HCT116 (cell line): ENCODE results near the gene APC2. TPM values are rescaled to one million over a fixed set of nuclear protein-coding genes. Genes with fewer than 3 reads are reported as not detected.

Source experiments
- ATAC-seq: fragments of 200-7000 bp; cut with Tn5 transposase; 2 replicates; pipeline ENCODE4 v1.9.1; 2020; ENCODE audit warnings: mild to moderate bottlenecking, moderate library complexity
- BruUV-seq: library from RNA; stranded (reverse); fragments of 400-500 nt; replicated peaks from 2 replicates; lab custom pipeline; 2021; lab: Mats Ljungman, UMichigan
- CTCF ChIA-PET: fragments of 300-600 bp; sonication (Branson Sonifier 250); formaldehyde crosslinking; loops from one replicate; lab custom pipeline; 2021; ENCODE audit warnings: antibody characterized with exemption; lab: Charles Lee
- POLR2A ChIA-PET: fragments of 300-600, 350-600 bp; sonication (Branson Sonifier 250); formaldehyde crosslinking; loops from one replicate; lab custom pipeline; 2021; ENCODE audit warnings: antibody characterized with exemption; lab: Charles Lee
- RAD21 ChIA-PET, 2 experiments: fragments of 300-600 bp; sonication (Branson Sonifier 250); formaldehyde crosslinking; loops; one replicate each; lab custom pipeline; 2023; ENCODE audit warnings: low total read pairs in 2 of 2; ENCODE audit not compliant: uncharacterized antibody in 2 of 2, unreplicated experiment in 2 of 2, low non-redundant PET in 1 of 2; lab: Charles Lee
- DNase-seq: peaks from one replicate; pipeline ENCODE4 v3.0.0-alpha.2; 2010; ENCODE audit warnings: low read depth, low spot score
- H2AFZ ChIP-seq: fragments of 200-600 bp; shearing (Covaris generic), sonication (generic); 2 replicates; pipeline ENCODE4 v1.6.1; 2017; ENCODE audit warnings: low read depth, mixed run types, mixed read lengths, antibody characterized with exemption, low read length; ENCODE audit not compliant: poor library complexity, severe bottlenecking
- H3K27ac ChIP-seq: 2 replicates; pipeline ENCODE4 v1.5.1; 2012; ENCODE audit warnings: low read depth, low read length
- H3K27me3 ChIP-seq: fragments of 200-600 bp; sonication (generic); 2 replicates; pipeline ENCODE4 v1.6.1; 2016; ENCODE audit warnings: mixed run types, low read length, mixed read lengths; ENCODE audit not compliant: insufficient read depth
- H3K36me3 ChIP-seq, 2 experiments: fragments of 200-500 bp in 1 of 2; fragments of 200-600 bp in 1 of 2; sonication (Bioruptor generic) in 1 of 2; sonication (generic) in 1 of 2; 2 replicates each; pipeline versions ENCODE4 v1.5.1 to v1.6.1; 2014 to 2016; ENCODE audit warnings: low read length in 2 of 2, inconsistent platforms in 1 of 2, mixed read lengths in 1 of 2, mixed run types in 1 of 2; ENCODE audit not compliant: insufficient read depth in 2 of 2, control insufficient read depth in 1 of 2
- H3K4me1 ChIP-seq, 2 experiments: fragments of 200-600 bp in 1 of 2; sonication (generic) in 1 of 2; 2 replicates each; pipeline versions ENCODE4 v1.5.1 to v1.6.1; 2012 to 2017; ENCODE audit warnings: low read length in 2 of 2, inconsistent platforms in 1 of 2, mild to moderate bottlenecking in 1 of 2, mixed read lengths in 1 of 2, mixed run types in 1 of 2, moderate library complexity in 1 of 2; ENCODE audit not compliant: insufficient read depth in 2 of 2, control insufficient read depth in 1 of 2
- H3K4me2 ChIP-seq: fragments of 200-600 bp; sonication (generic); 2 replicates; pipeline ENCODE4 v1.6.1; 2017; ENCODE audit warnings: mixed run types, low read length, mixed read lengths
- H3K4me3 ChIP-seq, 2 experiments: fragments of 200-600 bp in 1 of 2; sonication (generic) in 1 of 2; replicated peaks in 1 of 2; 2 replicates each; pipeline ENCODE4 v1.5.1; 2011 to 2016; ENCODE audit warnings: low read length in 2 of 2, control low read depth in 1 of 2, low read depth in 1 of 2, mild to moderate bottlenecking in 1 of 2, mixed read lengths in 1 of 2, mixed run types in 1 of 2
- H3K79me2 ChIP-seq: fragments of 200-600 bp; sonication (generic); 2 replicates; pipeline ENCODE4 v1.6.1; 2017; ENCODE audit warnings: mild to moderate bottlenecking, mixed run types, low read length, moderate library complexity, mixed read lengths; ENCODE audit not compliant: insufficient read depth
- H3K9ac ChIP-seq: fragments of 200-600 bp; sonication (generic); 2 replicates; pipeline ENCODE4 v1.6.1; 2016; ENCODE audit warnings: low read length, mixed read lengths
- H3K9me2 ChIP-seq: fragments of 200-600 bp; sonication (generic), shearing (Covaris generic); 2 replicates; pipeline ENCODE4 v1.6.1; 2017; ENCODE audit warnings: mixed run types, mild to moderate bottlenecking, moderate library complexity; ENCODE audit not compliant: insufficient read depth
- H3K9me3 ChIP-seq, 2 experiments: fragments of 200-500 bp in 1 of 2; fragments of 200-600 bp in 1 of 2; sonication (Bioruptor generic) in 1 of 2; sonication (generic) in 1 of 2; 2 replicates each; pipeline ENCODE4 v1.6.1; 2014 to 2017; ENCODE audit warnings: low read length in 2 of 2, mixed read lengths in 2 of 2, inconsistent platforms in 1 of 2, low read depth in 1 of 2, mild to moderate bottlenecking in 1 of 2, mixed run types in 1 of 2, moderate library complexity in 1 of 2; ENCODE audit not compliant: control insufficient read depth in 1 of 2, insufficient read depth in 1 of 2
- H4K20me1 ChIP-seq: fragments of 200-600 bp; sonication (generic), shearing (Covaris generic); 2 replicates; pipeline ENCODE4 v1.6.1; 2017; ENCODE audit warnings: mixed run types, mild to moderate bottlenecking, moderate library complexity; ENCODE audit not compliant: insufficient read depth
- CEBPB ChIP-seq: IDR thresholded peaks from 2 replicates; pipeline ENCODE4 v1.6.1; 2012; ENCODE audit warnings: low read depth
- EZH2 ChIP-seq: fragments of 200-600 bp; sonication (generic); IDR thresholded peaks from 2 replicates; pipeline ENCODE4 v1.6.1; 2017; ENCODE audit warnings: antibody characterized with exemption, mixed run types
- POLR2A ChIP-seq: IDR thresholded peaks from 2 replicates; pipeline ENCODE4 v1.7.0; 2011; ENCODE audit warnings: borderline replicate concordance; ENCODE audit not compliant: insufficient read depth, insufficient read length; ENCODE audit errors: extremely low read depth
- REST ChIP-seq: IDR thresholded peaks from 2 replicates; pipeline ENCODE4 v1.6.1; 2012; ENCODE audit warnings: low read depth
- SP1 ChIP-seq: IDR thresholded peaks from 2 replicates; pipeline ENCODE4 v1.6.1; 2012; ENCODE audit warnings: low read depth
- ZNF274 ChIP-seq: fragments of 200-500 bp; sonication (Bioruptor generic); IDR thresholded peaks from 2 replicates; pipeline ENCODE4 v1.6.1; 2014; ENCODE audit warnings: mild to moderate bottlenecking, low read depth, low read length, inconsistent platforms
- intact Hi-C: fragments of 100-400 bp; cut with micrococcal nuclease; formaldehyde crosslinking; loops from 2 replicates; pipeline ENCODE4 v1.10.0; 2022
- total RNA-seq: library from RNA; stranded (reverse); gene quantifications from one replicate; pipeline ENCODE4 v1.2.1, GENCODE V29; 2021; ENCODE audit not compliant: unreplicated experiment
- TF ChIP-seq, protein P1 (sequence below): IDR thresholded peaks from 2 replicates; pipeline ENCODE4 v1.6.1; 2012
- TF ChIP-seq, protein P2 (sequence below), 3 experiments: fragments of 200-600 bp in 1 of 3; sonication (generic) in 1 of 3; IDR thresholded peaks in 2 of 3; conservative IDR thresholded peaks in 1 of 3; 2 replicates each; pipeline ENCODE4 v1.5.1; 2012 to 2017; ENCODE audit warnings: low read depth in 2 of 3, low read length in 2 of 3, antibody characterized with exemption in 1 of 3, borderline replicate concordance in 1 of 3, control low read depth in 1 of 3, mild to moderate bottlenecking in 1 of 3, mixed read lengths in 1 of 3, mixed run types in 1 of 3, moderate library complexity in 1 of 3; ENCODE audit not compliant: insufficient read depth in 1 of 3

Gene APC2
- total RNA-seq, 1 experiment from 2014 or later, result 1.6 TPM

- Histone ChIP-seq H4K20me1 (no peaks in the 10 kb centered on the region), H3K4me1 (peaks cover 19 to 33% of the 10 kb centered on the region in 2 experiments), H3K27me3 (no peaks in the 10 kb centered on the region), H3K4me2 (peak within 1 kb of the TSS; percentile 98), H3K4me3 (peak within 1 kb of the TSS; percentile 78 to 85), H3K27ac (peak within 1 kb of the TSS; percentile 78), H3K79me2 (peaks cover 7% of the 10 kb centered on the region; the same call in 1 of the 2 replicates), H3K9me2 (no peaks in the 10 kb centered on the region), H3K36me3 (no peaks in the 10 kb centered on the region), H3K9ac (peak within 1 kb of the TSS; percentile 90), H2AFZ (no peak within 1 kb of the TSS), H3K9me3 (no peaks in the 10 kb centered on the region)
- ATAC-seq, result peak; percentile 91
- TF ChIP-seq, protein P1, sequence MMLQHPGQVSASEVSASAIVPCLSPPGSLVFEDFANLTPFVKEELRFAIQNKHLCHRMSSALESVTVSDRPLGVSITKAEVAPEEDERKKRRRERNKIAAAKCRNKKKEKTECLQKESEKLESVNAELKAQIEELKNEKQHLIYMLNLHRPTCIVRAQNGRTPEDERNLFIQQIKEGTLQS, result no peak
- TF ChIP-seq POLR2A (peak; percentile 40), SP1 (peak; percentile 92)
- ChIA-PET POLR2A (interaction anchor here (0.7 to 1.5 kb wide), 7 partner anchors 14 to 221 kb away, joined by 3 to 10 read pairs (median 5); partner anchors contain the start of gene CIRBP), CTCF (interaction anchor here (0.6 to 1.9 kb wide), 9 partner anchors 8 to 224 kb away, joined by 3 to 5 read pairs (median 3); no protein-coding TSS in a partner anchor), RAD21 (interaction anchor here in 1 of 2 experiments (0.7 kb wide), 1 partner anchor 462 kb away, joined by 5 read pairs; no protein-coding TSS in a partner anchor)
- intact Hi-C loops, result loop anchor here (1.0 kb wide), 2 partner anchors 11 to 35 kb away; partner anchors contain the start of gene C19orf25
- BruUV-seq, result no TSS peak
- peak; percentile 98 for DNase-seq
Measured at GRCh38 chr19:1490311-1491113, 40.6 kb downstream of the APC2 start, which contains the start of gene PCSK4. PCSK4 (minus strand) TSS chr19:1490350; CDS start chr19:1490346, 4 bp downstream.

DNA sequence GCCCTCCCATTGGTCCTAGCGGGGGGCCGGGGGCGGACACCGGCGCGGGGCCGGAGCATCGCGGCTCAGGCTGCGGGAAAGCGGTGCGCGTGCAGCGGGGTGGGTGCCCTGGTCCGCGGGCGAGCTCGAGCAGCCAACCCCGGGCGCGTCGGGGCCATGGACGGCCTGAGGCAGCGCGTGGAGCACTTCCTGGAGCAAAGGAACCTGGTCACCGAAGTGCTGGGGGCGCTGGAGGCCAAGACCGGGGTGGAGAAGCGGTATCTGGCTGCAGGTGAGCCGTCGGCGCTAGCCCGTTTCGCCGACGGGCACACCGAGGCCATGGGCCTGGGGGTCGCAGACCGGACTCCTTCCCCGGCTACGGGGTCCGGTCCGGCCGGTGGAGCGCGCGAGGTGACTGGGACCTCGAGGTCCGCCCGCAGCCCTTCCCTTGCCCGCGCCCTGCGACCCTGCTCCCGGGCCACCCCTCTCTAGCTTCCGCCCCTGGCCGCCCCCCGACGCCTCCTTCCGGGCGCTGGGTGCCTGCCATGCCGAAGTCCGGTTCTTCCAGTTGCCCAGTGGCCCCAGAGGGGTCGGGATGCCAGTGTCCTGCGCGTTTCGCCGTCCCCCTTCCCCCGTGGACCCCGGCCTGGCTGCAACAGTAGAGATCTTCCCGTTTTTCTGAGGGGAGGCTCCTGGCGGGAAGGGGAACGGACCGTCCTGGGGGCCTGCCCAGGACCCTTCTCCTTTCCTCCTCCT lies 41.4 kb downstream of the APC2 start, which contains the start of gene REEP6:
Gene REEP6, plus strand, starts transcription at position 68 of the 735 bp plus-strand sequence. Its CDS starts 89 bp downstream, at position 157.
- TSS peak; percentile 65 for BruUV-seq
- ATAC-seq (no peak), DNase-seq (no peak)
- Histone ChIP-seq H3K36me3 (no peaks in the 10 kb centered on the region), H3K9me3 (no peaks in the 10 kb centered on the region), H3K4me3 (peak within 1 kb of the TSS; percentile 78 to 85), H4K20me1 (no peaks in the 10 kb centered on the region), H2AFZ (no peak within 1 kb of the TSS), H3K79me2 (peaks cover 7% of the 10 kb centered on the region; the same call in 1 of the 2 replicates), H3K9me2 (no peaks in the 10 kb centered on the region), H3K27ac (peak within 1 kb of the TSS; percentile 78), H3K27me3 (no peaks in the 10 kb centered on the region), H3K9ac (peak within 1 kb of the TSS; percentile 90), H3K4me2 (peak within 1 kb of the TSS; percentile 98), H3K4me1 (peaks cover 19 to 33% of the 10 kb centered on the region in 2 experiments)
- intact Hi-C loops, result loop anchor here (1.0 kb wide), 1 partner anchor 36 kb away; no protein-coding TSS in a partner anchor
- RAD21 ChIA-PET, result interaction anchor here in 1 of 2 experiments (0.7 kb wide), 1 partner anchor 463 kb away, joined by 5 read pairs; no protein-coding TSS in a partner anchor
- CTCF ChIA-PET, result interaction anchor here (0.6 to 1.9 kb wide), 8 partner anchors 9 to 225 kb away, joined by 3 to 5 read pairs (median 4); no protein-coding TSS in a partner anchor
- POLR2A ChIA-PET, result interaction anchor here (0.7 to 1.5 kb wide), 7 partner anchors 14 to 222 kb away, joined by 3 to 10 read pairs (median 5); partner anchors contain the start of gene CIRBP
- TF ChIP-seq, protein P1, result no peak
- TF ChIP-seq, protein P2, sequence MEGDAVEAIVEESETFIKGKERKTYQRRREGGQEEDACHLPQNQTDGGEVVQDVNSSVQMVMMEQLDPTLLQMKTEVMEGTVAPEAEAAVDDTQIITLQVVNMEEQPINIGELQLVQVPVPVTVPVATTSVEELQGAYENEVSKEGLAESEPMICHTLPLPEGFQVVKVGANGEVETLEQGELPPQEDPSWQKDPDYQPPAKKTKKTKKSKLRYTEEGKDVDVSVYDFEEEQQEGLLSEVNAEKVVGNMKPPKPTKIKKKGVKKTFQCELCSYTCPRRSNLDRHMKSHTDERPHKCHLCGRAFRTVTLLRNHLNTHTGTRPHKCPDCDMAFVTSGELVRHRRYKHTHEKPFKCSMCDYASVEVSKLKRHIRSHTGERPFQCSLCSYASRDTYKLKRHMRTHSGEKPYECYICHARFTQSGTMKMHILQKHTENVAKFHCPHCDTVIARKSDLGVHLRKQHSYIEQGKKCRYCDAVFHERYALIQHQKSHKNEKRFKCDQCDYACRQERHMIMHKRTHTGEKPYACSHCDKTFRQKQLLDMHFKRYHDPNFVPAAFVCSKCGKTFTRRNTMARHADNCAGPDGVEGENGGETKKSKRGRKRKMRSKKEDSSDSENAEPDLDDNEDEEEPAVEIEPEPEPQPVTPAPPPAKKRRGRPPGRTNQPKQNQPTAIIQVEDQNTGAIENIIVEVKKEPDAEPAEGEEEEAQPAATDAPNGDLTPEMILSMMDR (IDR thresholded peaks at IDR 0.05 in 2 of 3, conservative IDR thresholded peaks at IDR 0.05 in 1 of 3; ENCODE audit: borderline replicate concordance in 1 of 3, insufficient read depth in 1 of 3, low read depth in 2 of 3, low read length in 2 of 3), result no peak
- no peak for TF ChIP-seq EZH2
- no peak for TF ChIP-seq ZNF274
- TF ChIP-seq REST, result no peak
- no peak for TF ChIP-seq CEBPB
